ENCODE results near the gene SETDB1. TPM values are rescaled to one million over a fixed set of nuclear protein-coding genes. Genes with fewer than 3 reads are reported as not detected.
A peak's percentile ranks its signal among the peaks of the same experiment; 100 is the strongest.
"Not testable (repeated sequence)": the region's sequence is repeated elsewhere in the genome, so short reads cannot be mapped to it uniquely, and the experiment has no call there.

Gene SETDB1
- total and polyA plus RNA-seq, 12 donors: 12.6 to 52.9 (median 35.6) TPM

GRCh38 chr1:150895618-150896017 is 30.5 kb upstream of the SETDB1 start:
- Histone ChIP-seq H3K4me3 (no peak overlapping the region), H3K27ac (peak overlapping the region in 1 of 5 donors; percentile 27), H3K4me1 (replicated peaks in 1 of 2) (no peaks in the 10 kb centered on the region), H3K9me3 (replicated peaks in 1 of 3) (no peaks in the 10 kb centered on the region), H3K36me3 (replicated peaks in 1 of 2) (no peaks in the 10 kb centered on the region), H3K27me3 (no peaks in the 10 kb centered on the region)
- intact Hi-C loops (cut with DNase I): no loop called here
- 57 to 73% (median 61%) methylated on average over 4 of the region's 4 CpGs for WGBS, 4 donors
- TF ChIP-seq CTCF (IDR thresholded peaks at IDR 0.05) (no peak), POLR2A (IDR thresholded peaks at IDR 0.05) (no peak)
- DNase-seq: peak in 6 of 7 donors; percentile 44 to 77 (median 58)

- H3K36me3 ChIP-seq (replicated peaks in 1 of 2); H3K4me1 ChIP-seq (replicated peaks in 1 of 2); DNase-seq; H3K9me3 ChIP-seq (replicated peaks in 1 of 3); H3K27me3 ChIP-seq; intact Hi-C loops (cut with DNase I); H3K27ac ChIP-seq; H3K4me3 ChIP-seq: not testable (repeated sequence)
- 82 to 89% (median 85%) methylated on average over 8 of the region's 8 CpGs for WGBS, 4 donors
Observed at GRCh38 chr1:150899795-150900194, 26.4 kb upstream of the SETDB1 start.

- WGBS, 4 donors: 88 to 93% (median 92%) methylated on average over 5 of the region's 5 CpGs
- Histone ChIP-seq H3K9me3 (replicated peaks in 1 of 3) (no peaks in the 10 kb centered on the region), H3K27me3 (no peaks in the 10 kb centered on the region), H3K36me3 (replicated peaks in 1 of 2) (no peaks in the 10 kb centered on the region), H3K4me1 (replicated peaks in 1 of 2) (no peaks in the 10 kb centered on the region), H3K4me3 (no peak overlapping the region), H3K27ac (no peak overlapping the region)
- DNase-seq: no peak
- TF ChIP-seq POLR2A (IDR thresholded peaks at IDR 0.05) (no peak), CTCF (IDR thresholded peaks at IDR 0.05) (no peak)
- intact Hi-C loops (cut with DNase I): no loop called here
Observed at GRCh38 chr1:150902346-150902745, 23.8 kb upstream of the SETDB1 start.

- Histone ChIP-seq H3K4me3 (no peak overlapping the region), H3K9me3 (replicated peaks in 1 of 3) (no peaks in the 10 kb centered on the region), H3K4me1 (replicated peaks in 1 of 2) (no peaks in the 10 kb centered on the region), H3K36me3 (replicated peaks in 1 of 2) (no peaks in the 10 kb centered on the region), H3K27ac (no peak overlapping the region), H3K27me3 (no peaks in the 10 kb centered on the region)
- intact Hi-C loops (cut with DNase I): no loop called here
- DNase-seq: no peak
- WGBS, 4 donors: 53 to 74% (median 68%) methylated on average over 1 of the region's 1 CpG
- TF ChIP-seq CTCF (IDR thresholded peaks at IDR 0.05) (no peak), POLR2A (IDR thresholded peaks at IDR 0.05) (no peak)
Observed at GRCh38 chr1:150902751-150903150, 23.4 kb upstream of the SETDB1 start.

- Histone ChIP-seq H3K4me1 (replicated peaks in 1 of 2) (no peaks in the 10 kb centered on the region), H3K36me3 (replicated peaks in 1 of 2) (no peaks in the 10 kb centered on the region), H3K27me3 (no peaks in the 10 kb centered on the region), H3K4me3 (no peak overlapping the region), H3K9me3 (replicated peaks in 1 of 3) (no peaks in the 10 kb centered on the region), H3K27ac (no peak overlapping the region)
- no peak for DNase-seq
- WGBS, 4 donors: 92 to 98% (median 96%) methylated on average over 6 of the region's 6 CpGs
- TF ChIP-seq POLR2A (IDR thresholded peaks at IDR 0.05) (no peak), CTCF (IDR thresholded peaks at IDR 0.05) (no peak)
- intact Hi-C loops (cut with DNase I): no loop called here
Observed at GRCh38 chr1:150905301-150905700, 20.9 kb upstream of the SETDB1 start.

All from adrenal gland (tissue), 12 donors.